Superior temporal gyrus (tissue), 1 donor: ENCODE results near the gene HRH1.
A peak's percentile ranks its signal among the peaks of the same experiment; 100 is the strongest.
"Not testable (repeated sequence)": the region's sequence is repeated elsewhere in the genome, so short reads cannot be mapped to it uniquely, and the experiment has no call there.

Experiments
- DNase-seq: peaks from one replicate; pipeline ENCODE4 v3.0.0-alpha.2; 2016; ENCODE audit errors: extremely low spot score

HRH1 gene

GRCh38 chr3:11140713-11141104 lies 13.6 kb upstream of the HRH1 start:
- DNase-seq: no peak

- DNase-seq: no peak
Observed at GRCh38 chr3:11143476-11143875, 10.8 kb upstream of the HRH1 start.

DNA sequence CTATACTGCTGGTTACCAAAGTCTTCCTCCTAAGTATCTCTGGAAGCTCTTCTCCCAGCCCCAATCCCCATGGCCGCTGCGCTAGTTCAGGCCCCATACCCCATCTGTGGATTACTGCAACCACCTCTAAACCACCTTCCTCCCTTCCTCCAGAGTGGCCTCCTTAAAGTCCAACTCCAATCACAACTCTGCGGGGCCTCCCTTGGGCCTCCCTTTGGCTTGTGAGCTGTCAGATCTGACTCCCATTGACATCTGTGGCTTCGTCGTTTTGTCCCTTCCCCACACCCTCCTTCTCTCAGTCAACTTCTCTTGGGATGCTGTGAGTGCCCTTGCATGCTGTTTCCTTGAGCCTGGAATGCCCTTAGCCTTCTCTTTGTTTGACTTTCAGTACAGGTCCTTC lies 9.3 kb upstream of the HRH1 start:
- DNase-seq: no peak

GRCh38 chr3:11145888-11146287 lies 8.4 kb upstream of the HRH1 start:
- DNase-seq: no peak

DNA sequence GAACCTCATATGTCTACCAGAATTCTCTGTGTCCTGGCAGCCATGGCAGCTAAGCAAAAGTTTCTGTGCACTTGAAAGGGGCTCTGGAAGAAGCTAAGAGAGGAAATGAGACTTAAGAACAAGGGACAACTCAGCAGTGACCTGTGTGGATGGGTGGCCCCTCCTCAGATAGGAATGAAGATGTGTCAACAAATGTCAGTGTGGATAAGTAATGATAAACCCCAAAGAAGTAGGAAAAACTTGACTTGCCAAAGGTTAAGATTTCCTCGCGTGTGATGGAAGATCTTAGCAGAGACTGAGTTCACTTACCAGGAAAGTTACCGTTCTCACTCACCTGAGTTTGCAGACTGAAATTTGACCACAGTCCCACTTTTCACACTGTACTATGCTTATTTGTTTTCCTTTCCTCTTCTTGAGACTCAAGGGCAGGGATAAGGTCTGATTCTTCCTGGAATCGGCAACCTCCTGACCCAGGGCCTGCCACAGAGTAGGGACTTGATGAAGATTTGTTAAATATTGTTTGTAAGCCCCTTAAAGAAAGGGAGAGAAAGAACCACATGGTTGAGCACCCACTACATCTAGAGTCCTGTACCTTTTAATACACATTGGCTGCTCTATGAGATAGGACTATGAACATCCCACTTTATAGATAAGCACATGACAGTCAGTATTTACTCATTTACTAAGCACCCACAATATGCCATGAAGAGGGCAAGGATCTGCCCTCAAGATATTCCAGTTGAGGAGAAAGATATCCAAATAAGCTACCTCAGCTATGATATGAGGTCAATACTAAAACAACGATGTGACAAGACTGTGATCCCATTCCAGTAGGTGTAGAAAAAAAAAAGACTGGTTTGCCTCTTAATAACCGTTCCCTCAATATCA lies 7.3 kb upstream of the HRH1 start:
- DNase-seq: no peak

DNA sequence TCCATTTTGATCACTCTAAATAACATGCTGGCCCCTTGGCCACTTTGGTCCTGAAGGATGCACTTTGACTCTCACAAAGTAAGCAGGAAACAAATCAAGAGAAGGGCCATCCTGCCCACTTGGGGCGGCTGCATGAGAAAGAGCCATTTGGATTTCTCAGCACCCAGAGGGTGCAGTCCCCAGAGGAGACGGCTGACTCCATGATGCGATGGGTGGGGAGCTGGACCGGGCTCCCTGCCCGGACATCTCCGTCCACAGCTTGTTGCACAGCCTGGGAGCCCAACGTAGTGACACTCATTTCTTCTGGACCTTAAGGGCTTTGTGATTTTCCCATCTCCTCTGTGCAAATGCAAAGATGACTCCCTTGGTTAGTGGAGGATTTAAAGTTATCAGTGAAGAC lies 4.0 kb upstream of the HRH1 start:
- no peak for DNase-seq

DNA sequence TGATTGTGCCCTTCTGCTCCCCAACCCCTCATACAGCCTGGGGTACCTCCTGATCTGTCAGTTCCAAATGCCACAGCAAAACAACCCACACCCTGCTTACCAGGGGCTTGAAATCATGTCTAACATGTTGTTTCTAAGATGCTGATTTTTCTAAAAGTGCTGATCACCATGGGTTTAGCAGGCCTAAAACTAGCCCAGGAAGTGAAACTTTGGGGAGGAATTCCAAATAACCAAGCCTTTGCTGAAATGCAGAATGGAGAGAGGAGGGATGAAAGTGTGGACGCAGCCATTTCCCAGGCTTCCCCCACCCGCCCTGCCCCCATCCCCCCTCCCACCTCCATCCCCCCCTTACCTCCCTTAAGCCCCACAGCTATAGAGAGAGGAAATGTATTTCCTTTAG lies 2.0 kb upstream of the HRH1 start:
- no peak for DNase-seq

- no peak for DNase-seq
Observed at GRCh38 chr3:11154953-11155325, 646 bp downstream of the HRH1 start.

DNA sequence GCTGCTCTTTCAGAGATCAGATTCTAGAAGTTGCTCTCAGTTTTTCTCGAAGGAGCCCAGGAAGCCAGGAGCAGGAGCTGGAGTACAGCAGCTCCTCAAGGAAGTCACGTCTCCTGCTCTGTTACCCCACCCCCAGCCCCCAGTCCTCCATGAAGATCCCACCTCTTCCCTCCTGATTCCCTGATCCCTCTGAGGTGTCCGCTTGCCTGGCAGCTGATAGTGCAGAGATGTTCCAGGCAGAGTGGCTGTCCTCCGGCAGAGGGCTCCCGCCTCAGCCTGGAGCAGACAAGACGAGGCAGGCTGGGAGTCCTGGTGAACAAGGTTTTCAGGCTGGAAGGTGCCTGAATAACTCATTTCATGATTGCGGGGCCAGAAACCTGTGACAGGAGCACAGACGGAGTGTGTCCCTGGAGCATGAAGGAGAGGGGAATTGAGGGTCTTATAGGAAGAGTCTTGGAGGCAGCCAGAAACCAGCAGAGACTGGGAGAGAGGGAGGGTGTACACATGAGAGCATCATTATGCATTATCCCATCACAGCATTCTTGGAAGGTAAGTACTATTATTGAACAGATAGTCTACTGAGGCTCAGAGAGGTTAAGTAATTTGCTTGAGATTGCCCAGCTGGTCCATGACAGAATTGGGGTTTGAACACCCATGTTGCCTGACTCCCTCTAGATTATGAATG lies 1.2 kb downstream of the HRH1 start:
- peak; percentile 76 for DNase-seq

DNA sequence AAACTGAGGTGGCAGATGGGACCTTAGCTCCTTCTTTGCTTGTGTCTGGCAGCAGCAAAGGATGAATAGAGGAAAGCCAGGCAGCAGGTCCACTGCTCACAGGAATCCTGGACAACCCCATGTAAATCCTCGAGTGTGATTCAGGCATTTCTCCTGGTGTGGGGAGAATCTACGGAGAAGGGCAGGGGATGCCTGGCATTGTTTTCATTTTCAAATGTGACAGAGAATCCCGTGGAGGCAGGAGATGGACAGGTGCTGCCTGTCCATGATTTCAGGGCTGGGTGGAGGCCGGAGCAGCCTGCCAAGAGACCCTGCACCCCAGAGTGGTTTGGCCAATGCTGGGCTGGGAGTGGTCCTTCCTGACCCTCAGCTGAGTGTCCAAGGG lies 1.7 kb downstream of the HRH1 start:
- no peak for DNase-seq

- DNase-seq: no peak
Observed at GRCh38 chr3:11157421-11157820, 3.1 kb downstream of the HRH1 start.

- no peak for DNase-seq
Observed at GRCh38 chr3:11159421-11159904, 5.2 kb downstream of the HRH1 start.

GRCh38 chr3:11161666-11162065 lies 7.4 kb downstream of the HRH1 start:
- no peak for DNase-seq

DNA sequence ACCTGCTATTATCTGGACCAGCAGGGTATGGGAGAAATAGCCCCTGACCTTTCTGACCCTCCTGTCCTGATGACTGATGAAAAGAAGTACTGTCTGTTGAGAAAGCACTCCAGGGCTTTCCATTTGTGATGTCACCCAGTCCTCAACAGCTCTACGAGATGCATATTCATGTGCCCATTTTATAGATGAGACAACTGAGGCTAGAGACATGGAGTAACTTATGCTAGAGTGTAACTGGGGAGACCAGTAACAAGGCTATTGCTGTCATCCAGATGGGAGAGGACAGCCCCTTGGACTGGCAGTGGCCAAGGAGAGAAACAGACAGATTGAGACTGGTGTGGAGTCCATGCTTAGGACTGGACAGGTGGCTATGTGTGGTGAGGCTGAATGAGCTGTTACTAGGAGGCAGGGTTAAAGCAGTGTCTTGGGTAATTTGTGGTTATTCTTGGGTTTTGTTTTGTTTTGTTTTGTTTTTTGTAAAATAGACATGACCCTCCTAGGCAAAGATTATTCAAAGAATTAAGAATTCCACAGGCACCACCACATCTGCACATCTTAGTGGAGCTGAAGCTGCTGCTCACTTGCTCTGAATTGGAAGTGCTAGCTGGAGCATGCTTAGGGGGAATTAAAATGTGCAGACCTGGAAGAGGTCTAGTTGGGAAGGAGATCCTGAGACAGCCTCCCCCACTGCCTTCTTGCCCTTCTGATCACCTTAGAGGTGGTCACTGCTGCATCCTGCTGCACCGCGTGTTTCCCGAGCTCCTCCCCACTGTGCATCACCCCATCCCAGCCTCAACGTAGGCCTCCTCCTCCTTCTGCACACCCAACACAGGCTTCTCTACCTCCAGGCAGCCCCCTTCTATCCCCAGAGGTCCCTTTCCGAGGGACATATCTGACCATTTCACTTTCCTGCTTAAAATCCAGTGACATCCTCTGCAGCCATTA lies 8.4 kb downstream of the HRH1 start:
- no peak for DNase-seq

- DNase-seq: no peak
Observed at GRCh38 chr3:11164607-11165006, 10.3 kb downstream of the HRH1 start.

DNA sequence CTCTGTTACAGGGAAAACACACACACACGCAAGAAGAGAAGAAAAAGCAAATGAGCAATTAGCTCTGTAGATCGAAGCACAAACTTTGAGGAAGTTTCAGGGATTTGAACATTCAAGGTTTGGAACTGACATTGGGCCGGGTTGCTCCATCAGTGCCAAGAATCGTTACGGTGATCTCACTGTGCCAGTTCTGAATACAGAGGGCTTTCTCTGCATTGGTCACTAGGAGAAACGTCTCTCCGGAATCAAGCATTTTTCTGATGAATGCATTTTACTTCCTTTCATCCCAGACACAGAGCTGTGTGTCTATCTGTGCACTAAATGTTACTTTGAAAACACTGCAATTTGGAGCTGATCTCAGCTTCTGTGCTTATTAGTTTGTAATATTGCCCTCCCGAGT lies 11.2 kb downstream of the HRH1 start:
- DNase-seq: peak; percentile 55

GRCh38 chr3:11166807-11167400 lies 12.6 kb downstream of the HRH1 start:
- not testable (repeated sequence) for DNase-seq

- no peak for DNase-seq
Observed at GRCh38 chr3:11167590-11167989, 13.3 kb downstream of the HRH1 start.

- DNase-seq: no peak
Observed at GRCh38 chr3:11168406-11168805, 14.1 kb downstream of the HRH1 start.

DNA sequence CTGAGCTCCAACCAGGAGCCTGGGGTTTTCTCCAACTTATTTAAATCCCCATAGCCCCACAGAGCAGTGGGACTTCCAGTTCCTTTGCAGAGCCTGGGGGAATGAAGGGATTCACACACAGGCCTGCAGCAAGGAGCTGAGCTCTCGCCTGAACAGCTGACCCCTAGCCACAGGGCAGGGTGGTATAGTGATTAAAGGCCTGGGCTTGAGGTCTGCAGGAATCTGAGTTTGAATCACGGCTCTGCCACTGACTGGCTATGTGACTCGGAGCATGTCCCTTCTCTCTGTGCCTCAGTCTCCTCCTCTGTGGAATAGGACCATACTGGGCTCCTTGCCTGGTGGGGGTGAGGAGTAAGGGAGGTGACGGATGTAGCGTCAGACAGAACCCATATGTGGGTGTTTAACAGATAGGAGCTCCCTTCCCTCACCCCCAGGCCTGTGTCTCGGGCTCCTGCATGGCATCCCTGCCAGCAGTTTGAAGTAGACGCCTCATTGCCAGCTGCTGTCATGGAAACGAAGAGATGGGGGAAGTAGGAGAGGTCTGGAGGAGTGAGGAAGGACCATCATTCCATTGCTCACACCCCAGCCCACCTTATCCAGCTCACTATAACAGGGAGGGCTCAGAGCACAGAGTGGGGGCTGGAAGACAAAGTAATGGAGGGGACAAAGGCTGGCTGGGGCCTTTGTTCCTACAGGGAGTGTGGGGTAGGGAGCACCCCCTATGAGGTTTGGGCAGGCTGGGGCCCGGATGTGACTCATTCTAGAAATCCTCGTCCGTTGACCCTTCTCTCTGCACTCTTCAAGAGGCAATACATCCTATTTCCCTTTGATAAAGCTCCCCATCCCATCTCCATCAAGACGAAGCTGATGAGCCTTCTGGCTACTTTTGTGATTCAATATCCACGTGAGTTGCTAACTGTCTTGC lies 14.8 kb downstream of the HRH1 start:
- DNase-seq: no peak
